Vagina (tissue), 2 donors: Measurements from ENCODE around the gene EYA4. TPM values are rescaled to one million over a fixed set of nuclear protein-coding genes. Genes with fewer than 3 reads are reported as not detected.

ENCODE experiments used
- DNase-seq, 2 donors: peaks; one replicate each; pipeline ENCODE4 v3.0.0-alpha.2; 2017; ENCODE audit errors: extremely low spot score in 2 of 2
- H3K27ac ChIP-seq: fragments of 200-600 bp; sonication (generic); one replicate; pipeline ENCODE4 v1.5.1; 2019
- H3K27me3 ChIP-seq: fragments of 200-600 bp; sonication (generic); one replicate; pipeline ENCODE4 v1.5.1; 2019
- H3K36me3 ChIP-seq, 2 donors: fragments of 200-600 bp; sonication (generic); one replicate each; pipeline ENCODE4 v1.5.1; 2017 to 2019
- H3K4me1 ChIP-seq: fragments of 200-600 bp; sonication (generic); one replicate; pipeline ENCODE4 v1.5.1; 2019
- H3K4me3 ChIP-seq, 2 donors: fragments of 200-600 bp; sonication (generic); 1 replicate in 1 of 2; 2 replicates in 1 of 2; pipeline ENCODE4 v1.5.1; 2016 to 2019
- H3K9me3 ChIP-seq: fragments of 200-600 bp; sonication (generic); one replicate; pipeline ENCODE4 v1.5.1; 2019
- POLR2A ChIP-seq, 2 donors: fragments of 450-650 bp; IDR thresholded peaks; one replicate each; pipeline ENCODE4 v1.6.1; 2017; ENCODE audit warnings: antibody characterized with exemption in 2 of 2, mild to moderate bottlenecking in 2 of 2, moderate library complexity in 2 of 2
- POLR2AphosphoS5 ChIP-seq, 2 donors: sonication (generic); formaldehyde crosslinking; IDR thresholded peaks; one replicate each; pipeline ENCODE4 v1.9.0; 2017; ENCODE audit warnings: antibody characterized with exemption in 2 of 2, mild to moderate bottlenecking in 2 of 2, low read depth in 1 of 2; ENCODE audit not compliant: insufficient read depth in 1 of 2
- intact Hi-C: fragments of 100-400 bp; cut with DNase I; formaldehyde crosslinking; loops from one replicate; pipeline ENCODE4 v1.15.1; 2023
- total RNA-seq: library from RNA; depleted of rRNA; stranded (reverse); fragments of >200 nt; gene quantifications from one replicate; pipeline ENCODE4 v1.2.3, GENCODE V29; 2016
- TF ChIP-seq, protein P1 (sequence below), 3 experiments: fragments of 450-650 bp in 2 of 3; fragments of 200-600 bp in 1 of 3; sonication (generic) in 1 of 3; IDR thresholded peaks; one replicate each; pipeline ENCODE4 v1.5.1; 2017 to 2019; ENCODE audit warnings: antibody characterized with exemption in 3 of 3, mild to moderate bottlenecking in 2 of 3, moderate library complexity in 2 of 3

The EYA4 gene
- total RNA-seq, 1 donor from 2014 or later: 18.7 TPM

GRCh38 chr6:133314947-133315346 lies 73.8 kb downstream of the EYA4 start:
- TF ChIP-seq, protein P1, sequence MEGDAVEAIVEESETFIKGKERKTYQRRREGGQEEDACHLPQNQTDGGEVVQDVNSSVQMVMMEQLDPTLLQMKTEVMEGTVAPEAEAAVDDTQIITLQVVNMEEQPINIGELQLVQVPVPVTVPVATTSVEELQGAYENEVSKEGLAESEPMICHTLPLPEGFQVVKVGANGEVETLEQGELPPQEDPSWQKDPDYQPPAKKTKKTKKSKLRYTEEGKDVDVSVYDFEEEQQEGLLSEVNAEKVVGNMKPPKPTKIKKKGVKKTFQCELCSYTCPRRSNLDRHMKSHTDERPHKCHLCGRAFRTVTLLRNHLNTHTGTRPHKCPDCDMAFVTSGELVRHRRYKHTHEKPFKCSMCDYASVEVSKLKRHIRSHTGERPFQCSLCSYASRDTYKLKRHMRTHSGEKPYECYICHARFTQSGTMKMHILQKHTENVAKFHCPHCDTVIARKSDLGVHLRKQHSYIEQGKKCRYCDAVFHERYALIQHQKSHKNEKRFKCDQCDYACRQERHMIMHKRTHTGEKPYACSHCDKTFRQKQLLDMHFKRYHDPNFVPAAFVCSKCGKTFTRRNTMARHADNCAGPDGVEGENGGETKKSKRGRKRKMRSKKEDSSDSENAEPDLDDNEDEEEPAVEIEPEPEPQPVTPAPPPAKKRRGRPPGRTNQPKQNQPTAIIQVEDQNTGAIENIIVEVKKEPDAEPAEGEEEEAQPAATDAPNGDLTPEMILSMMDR (IDR thresholded peaks at IDR 0.05): no peak
- TF ChIP-seq POLR2AphosphoS5 (IDR thresholded peaks at IDR 0.05; ENCODE audit: insufficient read depth in 1 of 2, low read depth in 1 of 2) (no peak), POLR2A (IDR thresholded peaks at IDR 0.05) (no peak)
- H3K36me3 ChIP-seq: no peaks in the 10 kb centered on the region
- no peaks in the 10 kb centered on the region for H3K9me3 ChIP-seq
- no peak overlapping the region for H3K27ac ChIP-seq
- no peaks in the 10 kb centered on the region for H3K4me1 ChIP-seq
- H3K4me3 ChIP-seq: no peak overlapping the region
- intact Hi-C loops: no loop called here
- no peaks in the 10 kb centered on the region for H3K27me3 ChIP-seq
- no peak for DNase-seq

DNA sequence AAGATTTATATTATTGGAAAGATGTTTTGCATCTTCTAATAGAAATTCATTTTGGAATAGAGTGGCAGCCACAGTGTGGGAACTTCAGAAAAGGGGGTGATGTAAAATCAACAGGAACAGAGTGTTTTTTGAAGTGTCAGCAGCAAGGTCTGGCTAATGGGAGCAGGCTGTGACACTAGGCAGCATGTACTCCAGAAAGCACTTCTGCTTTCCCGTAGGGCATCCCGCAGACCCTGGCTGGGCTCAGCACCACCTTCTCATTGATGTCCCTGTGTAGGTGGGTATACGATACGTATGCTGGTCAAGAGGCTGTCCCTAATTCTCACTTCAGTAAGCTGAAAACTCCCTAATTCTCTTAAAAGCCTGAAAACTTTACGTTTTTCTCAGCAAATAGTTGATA lies 74.7 kb downstream of the EYA4 start:
- Histone ChIP-seq H3K4me1 (no peaks in the 10 kb centered on the region), H3K27ac (no peak overlapping the region), H3K4me3 (no peak overlapping the region), H3K36me3 (no peaks in the 10 kb centered on the region), H3K27me3 (no peaks in the 10 kb centered on the region), H3K9me3 (no peaks in the 10 kb centered on the region)
- no peak for DNase-seq
- intact Hi-C loops: no loop called here
- TF ChIP-seq POLR2AphosphoS5 (IDR thresholded peaks at IDR 0.05; ENCODE audit: insufficient read depth in 1 of 2, low read depth in 1 of 2) (no peak), POLR2A (IDR thresholded peaks at IDR 0.05) (no peak)
- TF ChIP-seq, protein P1 (IDR thresholded peaks at IDR 0.05): no peak

DNA sequence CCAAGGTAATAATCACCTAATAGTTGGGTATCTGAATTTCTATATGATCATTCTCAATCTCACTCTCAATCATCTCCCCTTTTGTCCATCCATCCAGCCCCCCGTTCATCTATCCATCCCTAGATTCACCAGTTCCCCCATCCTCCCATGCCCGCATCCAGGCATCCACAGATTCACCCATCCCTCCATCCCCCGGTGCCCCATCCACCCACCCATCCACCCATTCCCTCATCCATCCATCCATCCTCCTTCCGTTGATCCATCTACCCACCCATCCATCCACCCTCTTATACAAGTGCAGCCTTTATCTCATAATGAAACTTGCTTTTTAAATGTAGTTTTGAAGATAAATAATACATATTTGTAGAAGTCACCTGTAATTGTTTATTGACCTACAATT lies 76.5 kb downstream of the EYA4 start:
- Histone ChIP-seq H3K4me1 (no peaks in the 10 kb centered on the region), H3K9me3 (no peaks in the 10 kb centered on the region), H3K27me3 (no peaks in the 10 kb centered on the region), H3K4me3 (no peak overlapping the region), H3K36me3 (no peaks in the 10 kb centered on the region), H3K27ac (no peak overlapping the region)
- no peak for TF ChIP-seq POLR2A (IDR thresholded peaks at IDR 0.05)
- intact Hi-C loops: no loop called here
- DNase-seq: no peak

- DNase-seq: no peak
- no peaks in the 10 kb centered on the region for H3K4me1 ChIP-seq
- intact Hi-C loops: no loop called here
- no peaks in the 10 kb centered on the region for H3K9me3 ChIP-seq
- no peaks in the 10 kb centered on the region for H3K36me3 ChIP-seq
- H3K27me3 ChIP-seq: no peaks in the 10 kb centered on the region
- H3K27ac ChIP-seq: no peak overlapping the region
- TF ChIP-seq POLR2A (IDR thresholded peaks at IDR 0.05) (no peak), POLR2AphosphoS5 (IDR thresholded peaks at IDR 0.05; ENCODE audit: insufficient read depth in 1 of 2, low read depth in 1 of 2) (no peak)
- TF ChIP-seq, protein P1 (IDR thresholded peaks at IDR 0.05): no peak
- H3K4me3 ChIP-seq: no peak overlapping the region
These were observed 85.4 kb downstream of the EYA4 start for GRCh38 chr6:133326584-133326983.

- H3K4me1 ChIP-seq: no peaks in the 10 kb centered on the region
- DNase-seq: no peak
- intact Hi-C loops: no loop called here
- H3K9me3 ChIP-seq: no peaks in the 10 kb centered on the region
- H3K27ac ChIP-seq: no peak overlapping the region
- H3K27me3 ChIP-seq: no peaks in the 10 kb centered on the region
- H3K36me3 ChIP-seq: no peaks in the 10 kb centered on the region
- H3K4me3 ChIP-seq: no peak overlapping the region
- no peak for TF ChIP-seq POLR2AphosphoS5 (IDR thresholded peaks at IDR 0.05; ENCODE audit: insufficient read depth in 1 of 2, low read depth in 1 of 2)
- no peak for TF ChIP-seq POLR2A (IDR thresholded peaks at IDR 0.05)
- TF ChIP-seq, protein P1 (IDR thresholded peaks at IDR 0.05): no peak
These were observed 92.7 kb downstream of the EYA4 start for GRCh38 chr6:133333852-133334251.

DNA sequence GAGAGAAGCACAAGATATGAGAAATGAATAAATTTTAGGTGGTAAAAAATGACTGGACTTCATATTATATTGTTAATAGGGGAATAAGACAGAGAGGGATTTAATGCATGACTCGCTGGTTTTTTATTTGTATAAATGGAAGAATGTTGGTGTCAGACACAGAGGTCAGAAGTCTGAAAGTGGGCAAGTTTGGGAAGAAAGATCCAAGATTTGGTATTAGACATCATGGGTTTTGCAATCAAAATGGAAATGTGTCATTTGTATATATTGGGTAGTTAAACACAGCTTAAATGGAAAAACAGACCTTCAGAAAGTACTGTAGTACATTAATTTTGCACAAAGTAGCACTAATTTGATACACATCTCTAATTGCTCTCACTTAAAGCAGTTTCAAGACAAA lies 96.2 kb downstream of the EYA4 start:
- H3K4me3 ChIP-seq: no peak overlapping the region
- no peaks in the 10 kb centered on the region for H3K27me3 ChIP-seq
- H3K4me1 ChIP-seq: no peaks in the 10 kb centered on the region
- TF ChIP-seq POLR2AphosphoS5 (IDR thresholded peaks at IDR 0.05; ENCODE audit: insufficient read depth in 1 of 2, low read depth in 1 of 2): no peak
- TF ChIP-seq POLR2A (IDR thresholded peaks at IDR 0.05): no peak
- TF ChIP-seq, protein P1 (IDR thresholded peaks at IDR 0.05): no peak
- intact Hi-C loops: no loop called here
- no peak overlapping the region for H3K27ac ChIP-seq
- H3K36me3 ChIP-seq: no peaks in the 10 kb centered on the region
- no peaks in the 10 kb centered on the region for H3K9me3 ChIP-seq
- DNase-seq: no peak
